ENCODE results near the gene KSR1.

GRCh38 chr17:27544350-27545131 is 88.3 kb downstream of the KSR1 start:
- TF ChIP-seq CTCF (IDR thresholded peaks at IDR 0.05) (no peak), POLR2A (IDR thresholded peaks at IDR 0.05) (no peak)
